Right ventricle myocardium superior (tissue), 1 donor: ENCODE results near the gene ERGIC3. TPM values are rescaled to one million over a fixed set of nuclear protein-coding genes. Genes with fewer than 3 reads are reported as not detected.
A peak's percentile ranks its signal among the peaks of the same experiment; 100 is the strongest.

Experiments
- ATAC-seq: fragments of 200-7000 bp; cut with Tn5 transposase; one replicate; pipeline ENCODE4 v1.9.1; 2020; ENCODE audit warnings: mild to moderate bottlenecking; ENCODE audit not compliant: poor library complexity
- DNase-seq: peaks from one replicate; pipeline ENCODE4 v3.0.0-alpha.2; 2020
- intact Hi-C: fragments of 100-400 bp; cut with DNase I; formaldehyde crosslinking; loops from one replicate; pipeline ENCODE4 v1.11.2; 2022
- total RNA-seq: library from RNA; stranded (reverse); fragmentation: NEBNext Ultra II Directional; extraction: Animal tissue kit (Norgen Biotek cat#: 25700); gene quantifications from one replicate; pipeline ENCODE4 v1.2.1, GENCODE V29; 2021
- donor health status: DM: no; HTN: yes; CAD: no; lungs with severe emphysema.

The ERGIC3 gene
- total RNA-seq, 1 donor from 2014 or later: 90.7 TPM

- intact Hi-C loops: no loop called here
- no peak for DNase-seq
- ATAC-seq: no peak
These were observed 15.0 kb downstream of the ERGIC3 start for GRCh38 chr20:35556871-35557270.

GRCh38 chr20:35558451-35558850 is 16.6 kb downstream of the ERGIC3 start:
- DNase-seq: no peak

GRCh38 chr20:35559042-35559693 is 17.3 kb downstream of the ERGIC3 start:
- no peak for DNase-seq
- intact Hi-C loops: no loop called here
- ATAC-seq: no peak

More at GRCh38 chr20:35558451-35558850, 16.6 kb downstream of the ERGIC3 start:
- intact Hi-C loops: no loop called here
- no peak for ATAC-seq

DNA sequence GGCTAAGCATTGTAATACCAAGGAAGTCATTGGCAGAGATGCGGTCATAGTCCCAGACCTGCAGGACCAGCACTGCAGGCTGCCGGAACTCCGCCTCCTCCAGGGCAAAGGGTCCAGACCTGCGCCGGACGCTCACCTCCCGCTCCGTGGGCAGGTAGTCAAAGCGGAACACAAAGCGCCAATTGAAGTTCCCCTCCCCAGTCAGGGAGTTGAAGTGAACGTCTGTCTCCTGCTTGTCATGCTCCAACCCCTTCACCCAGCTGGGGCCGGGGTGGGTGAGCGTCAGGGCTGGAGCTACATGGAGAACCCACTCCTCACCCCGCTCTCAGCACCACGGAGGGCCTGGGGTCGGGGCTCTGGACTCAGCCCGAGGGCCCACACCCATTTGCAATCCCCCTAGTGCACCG is 18.2 kb downstream of the ERGIC3 start:
- intact Hi-C loops: no loop called here
- ATAC-seq (no peak), DNase-seq (no peak)

DNA sequence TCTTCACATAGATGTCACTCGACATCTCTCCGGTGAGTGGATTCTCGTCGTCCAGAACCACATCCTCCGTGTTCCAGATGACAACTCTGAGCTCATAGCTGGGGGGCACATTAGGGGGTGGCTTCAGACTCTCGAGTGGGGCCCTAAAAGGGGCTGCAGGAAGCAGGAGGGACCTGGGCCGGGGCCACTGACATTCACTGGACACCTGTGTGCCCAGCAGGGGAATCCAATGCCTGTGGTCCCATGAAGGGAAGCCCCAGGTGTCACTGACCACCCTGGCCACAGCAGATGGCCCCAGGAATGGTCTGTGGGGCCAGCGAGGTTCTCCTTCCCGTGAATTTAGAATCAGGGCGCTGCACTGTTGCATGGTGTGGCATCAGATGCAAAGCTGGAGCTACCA is 18.7 kb downstream of the ERGIC3 start:
- no peak for DNase-seq
- no peak for ATAC-seq
- intact Hi-C loops: no loop called here

GRCh38 chr20:35561268-35561667 is 19.4 kb downstream of the ERGIC3 start:
- intact Hi-C loops: no loop called here
- ATAC-seq: peak; percentile 50
- DNase-seq: no peak

GRCh38 chr20:35561671-35562070 is 19.8 kb downstream of the ERGIC3 start:
- ATAC-seq: no peak
- DNase-seq: no peak
- intact Hi-C loops: no loop called here

GRCh38 chr20:35562541-35563110 is 20.7 kb downstream of the ERGIC3 start:
- no peak for DNase-seq
- intact Hi-C loops: no loop called here
- no peak for ATAC-seq

GRCh38 chr20:35563834-35564233 is 22.0 kb downstream of the ERGIC3 start:
- ATAC-seq (no peak), DNase-seq (no peak)
- intact Hi-C loops: no loop called here

DNA sequence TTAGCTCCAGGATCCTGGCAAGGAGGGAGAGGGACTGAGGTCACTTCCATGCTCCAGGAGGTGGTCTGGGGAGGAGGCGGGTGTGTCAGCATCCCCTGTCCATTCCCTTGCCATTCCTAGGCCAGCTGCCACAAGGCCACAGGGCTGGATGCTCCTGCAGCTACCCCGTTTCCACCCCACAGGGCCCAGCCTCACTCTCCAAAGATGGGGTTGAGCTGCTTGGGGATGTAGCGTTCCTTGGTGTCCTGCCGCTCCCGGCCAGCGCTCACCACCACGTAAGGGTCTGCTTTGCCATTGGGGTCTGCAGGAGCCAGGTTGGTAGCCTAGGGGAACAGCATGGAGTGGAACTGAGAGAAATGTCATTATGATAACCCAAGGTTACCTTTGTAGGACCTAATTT is 23.0 kb downstream of the ERGIC3 start:
- no peak for ATAC-seq
- DNase-seq: no peak
- intact Hi-C loops: no loop called here

DNA sequence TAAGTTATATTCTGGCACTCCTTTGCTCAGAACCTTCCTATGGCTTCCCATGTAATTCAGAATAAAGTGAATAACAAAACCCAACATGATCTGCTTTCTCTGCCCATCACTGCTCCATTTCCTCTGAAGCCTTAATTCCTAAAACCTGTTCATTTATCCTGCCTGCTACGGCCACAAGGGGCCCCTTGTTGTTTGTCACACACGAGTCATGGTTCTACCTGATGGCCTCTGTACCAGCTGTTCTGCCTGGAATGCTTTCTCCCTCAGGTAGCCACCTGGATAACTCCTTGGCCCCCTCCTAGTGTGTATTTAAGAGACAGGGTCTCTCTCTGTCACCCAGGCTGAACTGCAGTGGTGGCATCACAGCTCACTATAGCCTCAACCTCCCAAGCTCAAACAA is 26.8 kb downstream of the ERGIC3 start:
- DNase-seq (no peak), ATAC-seq (no peak)
- intact Hi-C loops: no loop called here

DNA sequence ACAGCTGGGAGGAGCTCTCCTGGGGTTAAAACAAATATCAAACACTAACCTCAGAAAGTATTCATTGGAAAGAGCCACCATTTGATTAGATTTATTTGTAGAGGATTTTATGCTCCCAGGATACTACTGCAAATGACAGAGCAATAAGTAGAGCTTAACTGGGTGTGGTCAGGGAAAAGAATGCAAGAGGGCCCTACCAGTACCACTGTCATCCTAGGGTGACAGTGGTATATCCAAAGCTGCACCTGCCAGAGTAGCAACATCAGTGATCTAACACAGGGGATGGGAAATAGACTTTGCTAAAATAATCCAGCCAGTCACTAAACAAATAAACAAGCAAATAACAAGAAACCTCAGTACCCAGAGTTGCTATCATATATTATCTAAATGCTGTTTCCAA is 29.7 kb downstream of the ERGIC3 start:
- ATAC-seq (no peak), DNase-seq (no peak)
- intact Hi-C loops: no loop called here

DNA sequence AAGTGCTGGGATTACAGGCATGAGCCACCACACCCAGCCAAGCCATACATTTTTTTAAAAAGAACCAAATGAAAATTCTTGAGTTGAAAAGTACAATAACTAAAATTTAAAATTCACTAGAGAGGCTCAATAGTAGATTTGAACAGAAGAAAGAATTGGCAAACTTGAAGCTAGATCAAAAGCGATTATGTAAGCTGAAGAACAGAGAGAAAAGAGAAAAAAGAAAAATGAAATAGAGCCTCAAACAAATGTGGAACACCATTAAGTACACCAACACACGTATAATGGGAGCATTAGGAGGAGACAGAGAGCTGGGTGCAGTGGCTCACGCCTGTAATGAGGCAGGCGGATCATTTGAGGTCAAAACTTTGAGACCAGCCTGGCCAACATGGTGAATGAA is 31.0 kb downstream of the ERGIC3 start:
- DNase-seq (no peak), ATAC-seq (no peak)
- intact Hi-C loops: no loop called here

DNA sequence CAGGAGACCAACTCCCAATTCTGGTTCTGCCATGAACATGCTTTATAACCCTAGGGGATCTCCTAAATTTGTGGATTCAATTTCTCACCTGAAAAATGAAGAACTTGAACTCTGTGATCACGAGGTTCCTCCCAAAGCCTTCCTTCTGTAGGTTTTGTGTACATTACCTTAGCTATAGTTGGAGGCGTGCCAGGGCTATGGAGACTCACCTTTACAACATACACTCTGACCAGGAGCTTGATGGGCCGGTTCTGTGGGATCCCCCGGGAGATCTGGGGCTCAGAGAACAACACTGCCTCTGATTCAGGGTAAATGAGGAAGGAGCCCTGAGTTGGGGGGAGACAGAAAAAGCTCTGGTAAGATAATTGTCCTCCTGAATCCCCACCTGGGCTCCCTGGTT is 34.1 kb downstream of the ERGIC3 start:
- DNase-seq (no peak), ATAC-seq (no peak)
- intact Hi-C loops: no loop called here

DNA sequence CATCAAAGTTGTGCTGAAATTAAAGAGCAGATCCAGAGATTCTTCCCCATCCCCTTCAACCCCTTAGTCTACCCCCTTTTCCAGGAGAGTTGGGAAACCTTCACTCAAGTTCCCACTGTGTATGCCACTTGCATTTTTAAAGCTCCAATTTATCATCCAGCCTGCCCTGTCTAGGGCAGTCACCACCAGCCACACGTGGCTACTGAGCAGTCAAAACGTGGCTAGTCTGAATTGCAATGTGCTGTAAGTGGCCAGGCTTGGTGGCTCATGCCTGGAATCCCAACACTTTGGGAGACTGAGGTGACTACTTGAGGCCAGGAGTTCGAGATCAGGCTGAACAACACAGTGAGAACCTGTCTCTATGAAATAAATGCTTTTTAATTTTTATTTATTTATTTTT is 34.9 kb downstream of the ERGIC3 start:
- intact Hi-C loops: no loop called here
- ATAC-seq: no peak

DNA sequence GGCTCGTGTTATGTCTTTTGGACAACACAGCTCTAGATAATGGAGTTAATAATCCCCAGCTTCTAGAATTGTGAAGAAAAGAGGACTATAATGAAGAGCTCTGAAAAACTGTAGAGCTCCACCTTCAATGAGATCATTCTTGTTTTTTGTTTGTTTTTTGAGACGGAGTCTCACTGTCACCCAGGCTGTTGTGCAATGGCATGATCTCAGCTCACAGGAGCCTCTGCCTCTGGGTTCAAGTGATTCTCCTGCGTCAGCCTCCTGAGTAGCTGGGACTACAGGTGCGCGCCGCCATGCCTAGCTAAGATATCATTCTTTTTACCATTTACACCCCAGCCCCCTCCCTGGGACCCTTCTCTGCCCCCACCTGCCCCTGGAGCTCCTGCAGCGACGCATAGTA is 36.6 kb downstream of the ERGIC3 start:
- intact Hi-C loops: no loop called here
- ATAC-seq (no peak), DNase-seq (no peak)

More for the DNA sequence above, 34.9 kb downstream of the ERGIC3 start:
- DNase-seq: no peak

GRCh38 chr20:35579196-35579595 is 37.3 kb downstream of the ERGIC3 start:
- ATAC-seq (no peak), DNase-seq (no peak)
- intact Hi-C loops: no loop called here

DNA sequence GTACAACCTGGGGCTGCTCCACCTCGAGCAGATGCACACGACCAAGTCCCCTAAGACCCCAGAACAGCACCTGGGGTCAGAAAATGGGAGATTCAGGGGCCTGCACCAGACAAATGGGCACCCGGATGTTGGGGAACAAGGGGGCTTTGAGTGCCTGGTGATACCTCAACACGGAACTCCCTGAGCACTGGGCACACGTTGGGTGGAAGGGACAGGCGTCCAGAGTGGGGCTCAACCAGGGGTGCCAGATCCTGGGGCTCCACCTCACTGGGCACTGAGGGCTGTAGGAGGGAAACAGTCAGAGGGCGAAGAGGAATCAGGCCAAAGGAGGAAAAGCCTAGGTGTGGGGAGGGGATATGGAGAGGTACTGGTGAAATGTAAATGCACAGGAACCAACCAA is 40.3 kb downstream of the ERGIC3 start:
- ATAC-seq (no peak), DNase-seq (no peak)
- intact Hi-C loops: no loop called here

DNA sequence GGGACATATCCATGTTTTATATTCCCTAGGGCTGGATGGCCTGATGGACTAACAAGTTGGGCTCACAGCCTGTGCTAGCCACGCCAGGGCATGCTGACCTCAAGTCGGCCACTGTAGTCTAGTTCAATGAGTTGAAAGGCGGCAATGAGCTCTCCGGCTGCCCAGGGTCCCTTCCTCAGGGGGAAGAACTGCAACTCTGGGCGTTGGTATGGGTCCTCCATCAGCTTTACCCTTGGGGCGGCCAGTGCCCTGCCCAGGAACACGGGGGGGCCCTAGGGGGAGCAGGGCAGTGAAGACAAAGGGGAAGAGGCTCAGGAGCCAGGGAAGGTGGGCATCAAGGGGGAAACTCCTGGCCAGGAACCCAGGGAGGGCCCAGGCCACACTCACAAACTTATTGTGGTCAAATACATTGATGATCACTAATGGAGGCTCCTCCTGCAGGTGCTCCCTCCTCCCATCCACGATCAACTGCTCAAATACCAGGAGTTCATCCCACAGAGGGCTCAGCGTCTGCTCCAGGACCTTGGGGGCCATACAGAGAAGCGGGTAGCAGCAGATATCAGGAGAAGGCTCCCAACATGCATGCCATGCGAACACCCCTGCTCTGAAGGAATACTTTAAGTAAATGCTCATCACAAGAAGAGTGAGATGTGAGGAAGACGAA is 41.0 kb downstream of the ERGIC3 start:
- ATAC-seq: no peak
- DNase-seq: no peak
- intact Hi-C loops: no loop called here
